Immature natural killer cell (primary cell): ENCODE data around the gene PPP1R13B. TPM values are rescaled to one million over a fixed set of nuclear protein-coding genes. Genes with fewer than 3 reads are reported as not detected.
A peak's percentile ranks its signal among the peaks of the same experiment; 100 is the strongest.
"Not testable (repeated sequence)": the region's sequence is repeated elsewhere in the genome, so short reads cannot be mapped to it uniquely, and the experiment has no call there.

Experiments used
- DNase-seq, 3 donors: peaks; one replicate each; pipeline ENCODE4 v3.0.0; 2022; ENCODE audit warnings: mixed read lengths in 1 of 3
- H3K27ac Mint-ChIP-seq, 6 donors: one replicate each; pipeline ENCODE4 v1.8.0; 2020; ENCODE audit warnings: mixed read lengths in 6 of 6, mild to moderate bottlenecking in 5 of 6, inconsistent platforms in 4 of 6, moderate library complexity in 3 of 6
- H3K27me3 Mint-ChIP-seq, 3 donors: one replicate each; pipeline ENCODE4 v1.8.0; 2020 to 2021; ENCODE audit warnings: low read depth in 3 of 3, mild to moderate bottlenecking in 3 of 3, mixed read lengths in 3 of 3, moderate library complexity in 3 of 3, inconsistent platforms in 1 of 3
- H3K36me3 Mint-ChIP-seq, 3 donors: one replicate each; pipeline ENCODE4 v1.8.0; 2020; ENCODE audit warnings: mixed read lengths in 3 of 3, inconsistent platforms in 2 of 3, mild to moderate bottlenecking in 2 of 3
- H3K4me1 Mint-ChIP-seq, 2 donors: one replicate each; pipeline ENCODE4 v1.8.0; 2020; ENCODE audit warnings: inconsistent platforms in 2 of 2, mild to moderate bottlenecking in 2 of 2, mixed read lengths in 2 of 2, moderate library complexity in 1 of 2
- H3K4me3 Mint-ChIP-seq, 5 donors: one replicate each; pipeline ENCODE4 v1.8.0; 2020; ENCODE audit warnings: mild to moderate bottlenecking in 5 of 5, mixed read lengths in 5 of 5, inconsistent platforms in 3 of 5, moderate library complexity in 3 of 5
- H3K9me3 Mint-ChIP-seq, 6 donors: one replicate each; pipeline ENCODE4 v1.8.0; 2020; ENCODE audit warnings: mild to moderate bottlenecking in 6 of 6, mixed read lengths in 6 of 6, inconsistent platforms in 4 of 6, moderate library complexity in 3 of 6
- polyA plus RNA-seq, 3 donors: library from polyadenylated mRNA; unstranded; fragments of 300-500 nt; fragmentation: Illumina TruSeq; gene quantifications; one replicate each; pipeline ENCODE4 v1.2.3, GENCODE V29; 2021

PPP1R13B gene
- polyA plus RNA-seq, 3 donors from 2014 or later, result 0.85 to 6.7 (median 4.1) TPM

DNA sequence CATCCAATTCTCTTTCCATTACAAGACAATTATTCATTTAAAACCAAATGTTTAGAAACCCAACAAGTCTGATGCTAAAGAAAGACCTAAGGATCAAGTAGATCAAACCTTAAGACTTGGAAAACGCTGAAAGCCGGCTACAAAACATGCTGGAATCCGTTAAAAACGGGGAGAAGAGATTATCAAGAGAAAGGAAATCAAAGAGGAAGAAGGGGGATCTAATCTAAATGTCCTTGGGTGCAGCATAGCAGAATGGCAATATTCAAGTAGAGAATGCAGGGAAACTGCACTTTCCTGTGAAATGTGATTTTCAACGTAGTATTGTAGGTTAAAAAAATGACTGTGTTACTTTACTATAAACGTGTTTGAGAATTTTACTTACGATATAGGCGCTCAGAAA is 1.3 kb downstream of the PPP1R13B start:
- Mint-ChIP-seq H3K4me1 (peaks cover 14 to 19% of the 10 kb centered on the region in 2 donors), H3K9me3 (no peaks in the 10 kb centered on the region), H3K36me3 (no peaks in the 10 kb centered on the region), H3K27ac (peak overlapping the region; percentile 84 to 95 (median 88)), H3K27me3 (peaks cover 6 to 14% (median 12%) of the 10 kb centered on the region in 3 donors), H3K4me3 (peak overlapping the region; percentile 88 to 96 (median 94))
- DNase-seq, result no peak

DNA sequence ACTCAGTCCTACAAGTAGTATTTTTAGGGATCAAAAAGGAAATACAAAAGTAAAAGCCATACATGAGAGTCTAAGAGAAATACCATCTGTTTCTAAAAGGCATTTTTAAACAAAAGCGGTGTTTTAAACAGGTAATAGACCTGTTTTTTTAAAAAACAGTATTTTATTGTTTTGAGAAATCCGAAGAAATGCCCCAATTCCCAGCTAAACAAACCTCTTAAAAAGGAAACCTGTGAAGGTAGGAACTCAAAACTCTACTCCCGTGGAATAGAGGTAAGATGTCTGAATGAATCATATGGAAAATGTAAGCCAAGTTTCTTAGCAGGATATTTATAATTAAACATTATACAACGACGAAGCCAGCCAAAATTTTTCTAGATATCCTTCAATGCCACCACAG is 2.0 kb downstream of the PPP1R13B start:
- Mint-ChIP-seq H3K27me3 (peaks cover 6 to 12% (median 12%) of the 10 kb centered on the region in 3 donors), H3K9me3 (no peaks in the 10 kb centered on the region), H3K4me3 (peak overlapping the region in 2 of 5 donors; percentile 3 to 94), H3K36me3 (no peaks in the 10 kb centered on the region), H3K27ac (peak overlapping the region in 2 of 6 donors; percentile 35 to 88), H3K4me1 (peaks cover 14 to 19% of the 10 kb centered on the region in 2 donors)
- no peak for DNase-seq

DNA sequence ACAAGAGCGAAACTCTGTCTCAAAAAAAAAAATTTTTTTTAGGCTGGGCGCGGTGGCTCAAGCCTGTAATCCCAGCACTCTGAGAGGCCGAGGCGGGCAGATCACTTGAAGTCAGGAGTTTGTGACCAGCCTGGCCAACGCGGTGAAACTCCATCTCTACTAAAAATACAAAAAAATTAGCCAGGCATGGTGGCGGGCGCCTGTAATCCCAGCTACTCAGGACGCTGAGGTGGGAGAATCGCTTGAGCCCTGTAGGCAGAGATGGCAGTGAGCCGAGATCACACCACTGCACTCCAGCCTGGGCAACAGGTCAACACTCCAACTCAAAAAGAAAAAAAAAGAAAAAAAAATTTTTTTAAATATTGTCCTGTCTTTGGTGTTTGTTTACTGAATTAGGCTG is 6.1 kb downstream of the PPP1R13B start:
- H3K27ac Mint-ChIP-seq, H3K27me3 Mint-ChIP-seq, H3K36me3 Mint-ChIP-seq, H3K9me3 Mint-ChIP-seq, H3K4me3 Mint-ChIP-seq, DNase-seq: not testable (repeated sequence)
- H3K4me1 Mint-ChIP-seq, result peaks cover 14 to 27% of the 10 kb centered on the region in 2 donors

DNA sequence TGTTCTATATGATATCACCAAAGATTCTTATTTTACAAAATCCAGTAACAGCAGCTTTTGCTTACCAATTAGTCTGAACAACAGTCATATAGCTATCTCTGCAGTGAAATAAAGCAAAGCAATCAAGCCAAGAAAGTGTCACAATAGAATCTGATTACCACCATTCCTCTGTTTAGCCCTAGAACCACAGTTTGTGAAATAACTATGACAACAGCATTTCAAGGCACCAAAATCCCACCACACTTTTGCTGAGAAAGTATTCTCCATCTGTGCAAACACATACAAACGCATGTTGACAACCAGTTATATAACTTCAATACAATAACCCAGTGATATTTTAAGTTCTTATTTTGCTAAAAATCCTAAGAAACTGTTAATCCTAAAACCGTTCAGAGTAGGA is 7.4 kb downstream of the PPP1R13B start:
- Mint-ChIP-seq H3K9me3 (no peaks in the 10 kb centered on the region), H3K27ac (no peak overlapping the region)

DNA sequence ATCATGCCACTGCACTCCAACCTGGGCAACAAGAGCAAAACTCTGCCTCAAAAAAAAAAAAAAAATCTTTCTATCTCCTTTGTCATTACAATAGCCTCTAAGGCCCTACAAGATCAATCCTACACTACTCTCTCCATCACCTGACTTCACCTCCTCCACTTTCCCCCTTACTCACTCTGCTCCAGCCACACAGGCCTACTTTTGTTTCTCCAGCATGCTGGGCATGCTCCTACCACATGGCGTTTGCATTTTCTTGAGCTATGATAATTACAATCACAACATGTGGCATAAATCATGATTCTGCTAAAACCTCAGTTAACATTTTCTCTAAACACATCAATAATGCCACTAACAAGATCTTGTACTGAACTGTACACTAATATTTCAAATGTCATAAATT is 7.8 kb downstream of the PPP1R13B start:
- H3K4me1 Mint-ChIP-seq, result peaks cover 9 to 13% of the 10 kb centered on the region in 2 donors
- no peak overlapping the region for H3K4me3 Mint-ChIP-seq
- no peaks in the 10 kb centered on the region for H3K36me3 Mint-ChIP-seq
- H3K27me3 Mint-ChIP-seq, result peaks cover 0 to 3% (median 0%) of the 10 kb centered on the region in 3 donors
- H3K27ac Mint-ChIP-seq, result no peak overlapping the region
- H3K9me3 Mint-ChIP-seq, result no peaks in the 10 kb centered on the region
- DNase-seq, result no peak

More for the DNA sequence above, 7.4 kb downstream of the PPP1R13B start:
- no peaks in the 10 kb centered on the region for H3K36me3 Mint-ChIP-seq
- DNase-seq, result no peak
- peaks cover 0 to 3% (median 0%) of the 10 kb centered on the region in 3 donors for H3K27me3 Mint-ChIP-seq
- no peak overlapping the region for H3K4me3 Mint-ChIP-seq
- peaks cover 9 to 15% of the 10 kb centered on the region in 2 donors for H3K4me1 Mint-ChIP-seq

DNA sequence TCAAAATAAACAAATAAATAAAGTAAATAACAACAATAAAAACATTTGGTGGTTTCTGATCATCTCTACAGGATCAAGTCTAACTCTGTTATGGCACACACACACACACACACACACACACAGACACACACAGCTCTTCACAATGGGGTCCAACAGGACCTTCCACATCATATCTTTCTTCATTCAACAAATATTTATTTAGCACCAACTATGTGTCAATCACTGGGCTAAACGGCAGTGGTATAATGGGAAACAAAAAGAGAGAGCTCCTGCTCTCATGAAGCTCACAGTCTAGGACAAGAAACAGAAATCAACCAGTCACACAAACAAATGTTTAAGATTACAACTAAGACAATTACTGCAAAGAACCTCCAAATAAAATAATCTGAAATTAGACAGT is 9.3 kb downstream of the PPP1R13B start:
- Mint-ChIP-seq H3K36me3 (no peaks in the 10 kb centered on the region), H3K4me1 (peaks cover 11 to 28% of the 10 kb centered on the region in 2 donors), H3K9me3 (no peaks in the 10 kb centered on the region), H3K27me3 (peaks cover 0 to 2% (median 0%) of the 10 kb centered on the region in 3 donors), H3K27ac (no peak overlapping the region), H3K4me3 (no peak overlapping the region)
- DNase-seq, result no peak

DNA sequence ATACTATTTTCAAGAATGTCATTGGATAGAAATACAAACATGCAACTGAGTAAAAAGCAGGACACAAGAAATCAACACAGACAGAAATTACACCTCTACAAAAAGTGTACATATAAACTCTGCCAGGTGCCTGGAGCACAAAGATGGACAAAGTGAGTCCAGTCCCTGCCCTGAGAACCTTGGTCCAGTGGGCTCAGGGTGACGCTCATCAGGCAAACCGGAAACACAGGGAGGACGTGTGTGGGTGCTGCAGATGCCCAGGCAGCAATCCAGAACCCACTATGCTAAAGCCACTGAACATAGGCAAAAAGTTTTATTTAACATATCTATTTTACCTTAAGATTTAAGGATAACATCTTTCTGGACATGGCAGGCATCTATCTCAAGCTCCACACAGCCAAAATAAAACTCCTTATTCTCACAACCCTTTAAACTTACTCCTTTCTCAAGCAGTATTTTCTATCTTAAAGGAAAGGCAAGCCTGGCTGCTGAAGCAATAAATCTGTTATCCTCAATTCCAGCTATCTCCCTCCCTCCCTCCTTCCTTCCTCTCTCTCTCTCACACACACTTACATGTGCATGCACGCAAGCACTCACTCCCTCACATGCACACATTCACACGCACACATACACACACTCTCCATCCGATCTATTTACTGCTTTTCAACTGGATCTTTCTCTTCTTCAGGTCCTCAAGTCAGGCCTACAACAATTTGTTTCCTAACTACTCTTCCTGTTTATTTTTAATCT is 10.2 kb downstream of the PPP1R13B start:
- Mint-ChIP-seq H3K4me3 (no peak overlapping the region), H3K36me3 (no peaks in the 10 kb centered on the region), H3K27ac (peak overlapping the region in 1 of 6 donors; percentile 10), H3K27me3 (peaks cover 0 to 2% (median 0%) of the 10 kb centered on the region in 3 donors), H3K4me1 (peaks cover 14 to 35% of the 10 kb centered on the region in 2 donors), H3K9me3 (no peaks in the 10 kb centered on the region)
- no peak for DNase-seq

DNA sequence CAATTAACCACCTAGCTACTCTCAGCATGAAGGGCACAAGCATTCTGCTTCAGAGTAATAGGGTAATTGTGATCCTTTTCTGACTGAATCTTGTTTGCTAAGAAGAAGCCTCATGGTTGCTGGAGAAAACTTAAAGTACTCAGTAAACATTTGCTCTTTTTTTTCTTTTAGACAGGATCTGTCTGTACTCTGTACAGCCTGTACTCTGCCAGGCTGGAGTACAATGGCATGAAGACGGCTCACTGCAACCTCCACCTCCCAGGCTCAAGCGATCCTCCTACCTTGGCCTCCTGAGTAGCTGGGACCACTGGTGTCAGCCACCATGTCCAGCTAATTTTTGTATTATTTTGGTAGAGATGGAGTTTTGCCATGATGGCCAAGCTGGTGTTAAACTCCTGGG is 12.4 kb downstream of the PPP1R13B start:
- no peak overlapping the region for H3K4me3 Mint-ChIP-seq
- no peaks in the 10 kb centered on the region for H3K36me3 Mint-ChIP-seq
- H3K27ac Mint-ChIP-seq, result no peak overlapping the region
- peaks cover 19 to 36% of the 10 kb centered on the region in 2 donors for H3K4me1 Mint-ChIP-seq
- H3K27me3 Mint-ChIP-seq, result peaks cover 0 to 2% (median 0%) of the 10 kb centered on the region in 3 donors
- H3K9me3 Mint-ChIP-seq, result no peaks in the 10 kb centered on the region
- no peak for DNase-seq

DNA sequence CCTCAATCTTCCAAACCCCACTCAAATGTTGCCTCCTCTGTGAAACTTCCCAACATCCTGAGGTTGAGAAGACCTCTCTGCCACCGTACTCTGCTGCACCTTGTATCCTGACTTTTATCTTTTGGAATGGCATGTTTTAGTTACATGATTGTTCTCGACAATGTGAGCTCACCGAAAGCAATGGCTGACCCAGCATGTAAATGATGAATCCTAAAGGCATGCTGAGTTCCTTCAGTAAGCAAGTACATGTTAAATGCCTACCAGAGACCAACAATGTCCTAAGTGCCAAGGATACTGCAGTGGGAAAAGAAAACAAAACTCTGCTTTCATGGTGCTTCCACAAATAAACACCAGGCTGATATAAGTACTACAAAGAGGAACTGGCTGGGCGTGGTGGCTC is 13.7 kb downstream of the PPP1R13B start:
- Mint-ChIP-seq H3K36me3 (no peaks in the 10 kb centered on the region), H3K9me3 (no peaks in the 10 kb centered on the region), H3K4me3 (no peak overlapping the region), H3K27me3 (peaks cover 0 to 2% (median 0%) of the 10 kb centered on the region in 3 donors), H3K4me1 (peaks cover 17 to 31% of the 10 kb centered on the region in 2 donors), H3K27ac (peak overlapping the region in 2 of 6 donors; percentile 1 to 10)
- no peak for DNase-seq

DNA sequence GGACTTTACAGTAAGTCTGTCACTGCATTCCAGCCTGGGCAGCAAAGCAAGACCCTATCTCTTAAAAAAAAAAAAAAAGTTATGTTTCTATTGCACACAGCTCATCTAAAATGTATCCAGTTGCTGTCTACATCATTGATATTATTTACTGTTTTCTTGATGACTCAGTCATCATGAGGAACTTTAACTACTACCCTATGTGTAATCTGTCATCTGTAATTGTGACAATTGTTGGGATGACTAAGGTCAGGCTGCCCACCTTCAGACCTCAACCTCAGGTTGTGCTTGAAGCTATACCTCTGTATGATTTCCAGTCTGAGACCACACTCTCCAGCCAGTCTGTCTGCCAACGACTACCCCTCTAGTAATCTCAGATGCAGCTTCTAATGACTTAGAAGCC is 15.3 kb downstream of the PPP1R13B start:
- Mint-ChIP-seq H3K36me3 (no peaks in the 10 kb centered on the region), H3K4me1 (peaks cover 14 to 30% of the 10 kb centered on the region in 2 donors), H3K9me3 (no peaks in the 10 kb centered on the region), H3K4me3 (no peak overlapping the region), H3K27ac (no peak overlapping the region), H3K27me3 (peaks cover 0 to 2% (median 0%) of the 10 kb centered on the region in 3 donors)
- no peak for DNase-seq

DNA sequence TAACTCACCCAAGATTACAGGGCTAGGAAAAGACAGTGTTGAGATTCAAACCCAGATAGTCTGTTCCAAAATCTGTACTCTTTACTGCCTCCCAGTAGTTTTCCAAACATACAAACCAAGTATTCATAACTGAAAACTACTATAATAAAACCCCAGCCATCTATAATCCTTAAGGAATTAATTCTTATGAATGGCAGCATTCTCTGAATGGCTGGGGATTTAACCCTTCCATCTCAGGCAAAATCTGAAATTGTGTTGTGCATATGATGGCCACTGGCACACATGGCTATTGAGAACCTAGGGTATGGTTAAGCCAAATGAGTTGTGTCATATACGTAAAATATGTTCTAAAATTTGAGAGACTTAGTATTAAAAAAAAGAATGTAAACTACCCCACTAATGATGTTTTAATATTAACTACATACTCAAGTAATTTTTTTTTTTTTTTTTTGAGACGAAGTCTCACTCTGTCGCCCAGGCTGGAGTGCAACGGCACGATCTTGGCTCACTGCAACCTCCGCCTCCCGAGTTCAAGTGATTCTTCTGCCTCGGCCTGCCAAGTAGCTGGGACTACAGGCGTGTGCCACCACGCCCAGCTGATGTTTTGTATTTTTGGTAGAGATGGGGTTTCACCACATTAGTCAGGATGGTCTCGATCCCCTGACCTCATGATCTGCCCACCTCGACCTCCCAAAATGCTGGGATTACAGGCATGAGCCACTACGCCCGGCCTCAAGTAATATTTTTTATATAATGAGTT is 16.7 kb downstream of the PPP1R13B start:
- H3K27me3 Mint-ChIP-seq, result peaks cover 0 to 3% (median 0%) of the 10 kb centered on the region in 3 donors
- DNase-seq, result no peak
- peaks cover 14 to 30% of the 10 kb centered on the region in 2 donors for H3K4me1 Mint-ChIP-seq
- no peak overlapping the region for H3K4me3 Mint-ChIP-seq
- H3K36me3 Mint-ChIP-seq, result no peaks in the 10 kb centered on the region
- H3K9me3 Mint-ChIP-seq, result no peaks in the 10 kb centered on the region
- no peak overlapping the region for H3K27ac Mint-ChIP-seq

DNA sequence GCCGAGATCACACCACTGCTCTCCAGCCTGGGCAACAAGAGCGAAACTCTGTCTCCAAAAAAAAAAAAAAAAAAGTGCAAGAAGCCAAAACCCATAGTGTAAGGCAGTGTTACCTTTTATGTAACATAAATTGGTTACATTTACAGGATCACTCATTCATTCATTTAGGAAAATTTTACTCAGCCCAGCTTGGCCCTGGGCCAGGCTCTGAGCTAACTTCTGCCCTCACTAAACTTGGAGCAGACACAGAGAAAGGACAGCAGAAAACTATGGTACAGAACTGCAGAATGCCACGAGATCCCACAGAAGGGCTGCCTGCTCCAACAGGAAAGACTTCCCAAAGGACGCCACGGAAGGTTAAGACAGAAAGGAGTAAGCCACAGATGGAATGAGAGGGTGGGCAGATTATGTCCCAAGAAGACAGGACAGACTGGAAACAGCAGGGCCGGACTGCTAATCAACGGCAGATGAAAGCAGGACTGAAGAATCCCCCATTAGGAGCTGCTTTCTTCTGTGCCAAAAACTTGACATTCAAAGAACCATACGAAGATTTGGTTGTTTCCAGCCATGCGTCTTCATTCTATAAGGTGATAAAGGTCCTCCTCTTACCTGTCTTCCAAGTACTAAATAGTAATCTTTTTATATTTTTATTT is 18.9 kb downstream of the PPP1R13B start:
- no peak overlapping the region for H3K4me3 Mint-ChIP-seq
- H3K4me1 Mint-ChIP-seq, result peaks cover 14 to 23% of the 10 kb centered on the region in 2 donors
- H3K27ac Mint-ChIP-seq, result peak overlapping the region in 2 of 6 donors; percentile 52 to 66
- H3K36me3 Mint-ChIP-seq, result no peaks in the 10 kb centered on the region
- H3K27me3 Mint-ChIP-seq, result peaks cover 0 to 1% (median 0%) of the 10 kb centered on the region in 3 donors
- DNase-seq, result no peak
- no peaks in the 10 kb centered on the region for H3K9me3 Mint-ChIP-seq

DNA sequence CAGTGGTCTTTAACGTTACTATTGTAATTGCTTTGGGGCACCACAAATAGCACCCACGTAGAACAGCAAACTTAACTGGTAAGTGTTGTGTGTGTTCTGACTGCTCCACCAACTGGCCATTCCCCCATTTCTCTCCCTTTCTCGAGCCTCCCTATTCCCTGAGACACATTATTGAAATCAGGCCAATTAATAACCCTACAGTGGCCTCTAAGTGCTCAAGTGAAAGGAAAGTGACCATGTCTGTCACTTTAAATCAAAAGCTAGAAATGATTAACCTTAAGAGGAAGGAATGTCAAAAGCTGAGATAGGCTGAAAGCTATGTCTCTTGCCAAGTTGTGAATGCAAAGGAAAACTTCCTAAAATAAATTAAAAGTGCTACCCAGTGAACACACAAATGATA is 22.3 kb downstream of the PPP1R13B start:
- Mint-ChIP-seq H3K27ac (no peak overlapping the region), H3K27me3 (peaks cover 0 to 2% (median 1%) of the 10 kb centered on the region in 3 donors), H3K4me3 (no peak overlapping the region), H3K36me3 (no peaks in the 10 kb centered on the region), H3K4me1 (peaks cover 18 to 22% of the 10 kb centered on the region in 2 donors), H3K9me3 (no peaks in the 10 kb centered on the region)
- DNase-seq, result no peak

DNA sequence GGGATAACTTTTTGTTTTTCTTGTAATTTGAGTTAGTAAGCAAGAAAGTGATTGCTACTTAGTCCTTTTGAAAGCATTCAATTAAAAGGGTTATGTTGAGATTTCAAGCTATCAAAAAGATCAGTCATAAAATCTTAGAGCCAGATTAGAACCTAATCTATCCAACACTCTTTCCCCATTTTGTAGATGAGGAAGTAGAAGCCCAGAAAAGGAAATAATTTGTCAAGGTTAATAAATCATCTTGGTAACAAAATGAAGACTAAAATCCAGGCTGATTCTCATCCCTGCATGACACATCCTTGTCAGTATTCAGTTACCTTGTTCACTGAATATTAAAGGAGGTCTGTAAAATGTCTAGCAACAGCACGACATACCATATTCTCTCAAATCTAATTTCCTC is 26.5 kb downstream of the PPP1R13B start:
- peaks cover 0 to 2% (median 0%) of the 10 kb centered on the region in 3 donors for H3K27me3 Mint-ChIP-seq
- no peak overlapping the region for H3K27ac Mint-ChIP-seq
- no peaks in the 10 kb centered on the region for H3K36me3 Mint-ChIP-seq
- H3K4me1 Mint-ChIP-seq, result peaks cover 30 to 42% of the 10 kb centered on the region in 2 donors
- no peaks in the 10 kb centered on the region for H3K9me3 Mint-ChIP-seq
- no peak overlapping the region for H3K4me3 Mint-ChIP-seq
- no peak for DNase-seq
